Muscle of back (tissue), 11 donors: ENCODE data around the gene PRKACA. TPM values are rescaled to one million over a fixed set of nuclear protein-coding genes. Genes with fewer than 3 reads are reported as not detected.

Experiments used
- DNase-seq, 3 donors: peaks; one replicate each; pipeline versions ENCODE4 v3.0.0 to v3.0.0-alpha.2; 2013
- polyA plus RNA-seq, 10 donors: library from polyadenylated mRNA; unstranded; fragments of 120-200 nt; gene quantifications; one replicate each; pipeline ENCODE4 v1.2.1, GENCODE V29; 2013; ENCODE audit not compliant: insufficient read length in 10 of 10

Gene PRKACA
- polyA plus RNA-seq, 10 donors = 279 to 512 (median 454) TPM

- peak; percentile 49 to 87 (median 67) for DNase-seq
Observed at GRCh38 chr19:14118165-14119051, 846 bp upstream of the PRKACA start.

- peak in 2 of 3 donors; percentile 38 to 54 for DNase-seq
Observed at GRCh38 chr19:14116918-14117578, 514 bp downstream of the PRKACA start.

GRCh38 chr19:14116525-14116917, 1.0 kb downstream of the PRKACA start:
- no peak for DNase-seq

GRCh38 chr19:14115756-14116155, 1.8 kb downstream of the PRKACA start:
- DNase-seq = peak in 1 of 3 donors; percentile 38

- DNase-seq = no peak
Observed at GRCh38 chr19:14114854-14115253, 2.7 kb downstream of the PRKACA start.

- DNase-seq = no peak
Observed at GRCh38 chr19:14114439-14114838, 3.1 kb downstream of the PRKACA start.

GRCh38 chr19:14113762-14114414, 3.7 kb downstream of the PRKACA start:
- DNase-seq = no peak

- peak in 1 of 3 donors; percentile 69 for DNase-seq
Observed at GRCh38 chr19:14112809-14113385, 4.7 kb downstream of the PRKACA start.

- DNase-seq = no peak
Observed at GRCh38 chr19:14112051-14112808, 5.3 kb downstream of the PRKACA start.

- DNase-seq = no peak
Observed at GRCh38 chr19:14111486-14111885, 6.1 kb downstream of the PRKACA start.

- DNase-seq = no peak
Observed at GRCh38 chr19:14110650-14111049, 6.9 kb downstream of the PRKACA start.

GRCh38 chr19:14107581-14108461, 9.7 kb downstream of the PRKACA start:
- DNase-seq = peak in 1 of 3 donors; percentile 48

- no peak for DNase-seq
Observed at GRCh38 chr19:14106840-14107239, 10.7 kb downstream of the PRKACA start.

GRCh38 chr19:14105680-14106079, 11.9 kb downstream of the PRKACA start:
- DNase-seq = no peak

GRCh38 chr19:14103310-14103709, 14.3 kb downstream of the PRKACA start:
- no peak for DNase-seq

GRCh38 chr19:14102756-14103155, 14.8 kb downstream of the PRKACA start:
- no peak for DNase-seq

- no peak for DNase-seq
Observed at GRCh38 chr19:14102102-14102696, 15.4 kb downstream of the PRKACA start.

- DNase-seq = no peak
Observed at GRCh38 chr19:14101003-14101545, 16.5 kb downstream of the PRKACA start.

- DNase-seq = no peak
Observed at GRCh38 chr19:14097532-14098151, 19.9 kb downstream of the PRKACA start.
